ENCODE results near the gene DLGAP1.

The DLGAP1 gene

GRCh38 chr18:3848316-3848715 lies 606.8 kb downstream of the DLGAP1 start:
- H3K4me3 ChIP-seq (ENCODE audit: insufficient read depth, low read length, poor library complexity, severe bottlenecking): no peak overlapping the region
- H3K9me3 ChIP-seq (ENCODE audit: insufficient read depth, low read length): no peaks in the 10 kb centered on the region
- H4K20me1 ChIP-seq (ENCODE audit: low read depth, low read length): no peaks in the 10 kb centered on the region
- H3K9ac ChIP-seq (ENCODE audit: low read length): no peak overlapping the region
- H3K27ac ChIP-seq (ENCODE audit: low read depth, low read length): no peak overlapping the region
- H3K9me2 ChIP-seq (replicated peaks; ENCODE audit: insufficient read depth, low read length): no peaks in the 10 kb centered on the region
- H3K27me3 ChIP-seq (ENCODE audit: low read length): no peaks in the 10 kb centered on the region
- H3K36me3 ChIP-seq (ENCODE audit: low read length): no peaks in the 10 kb centered on the region
- H3K4me2 ChIP-seq (ENCODE audit: low read depth, low read length, poor library complexity, severe bottlenecking): no peak overlapping the region
- TF ChIP-seq EZH2phosphoT487 (conservative IDR thresholded peaks at IDR 0.05; ENCODE audit: low read length) (no peak), CTCF (IDR thresholded peaks at IDR 0.05; ENCODE audit: insufficient read depth, low read length, poor library complexity, severe bottlenecking) (no peak)
- no peaks in the 10 kb centered on the region for H3K79me2 ChIP-seq (ENCODE audit: insufficient read depth, low read length)
- no peak overlapping the region for H2AFZ ChIP-seq (ENCODE audit: low read depth, low read length, severe bottlenecking)
- no peaks in the 10 kb centered on the region for H3F3A ChIP-seq (ENCODE audit: insufficient read depth)

GRCh38 chr18:3845161-3845560 lies 609.9 kb downstream of the DLGAP1 start:
- TF ChIP-seq EZH2phosphoT487 (conservative IDR thresholded peaks at IDR 0.05; ENCODE audit: low read length) (no peak), CTCF (IDR thresholded peaks at IDR 0.05; ENCODE audit: insufficient read depth, low read length, poor library complexity, severe bottlenecking) (no peak)
- no peaks in the 10 kb centered on the region for H3K27me3 ChIP-seq (ENCODE audit: low read length)
- H3K4me2 ChIP-seq (ENCODE audit: low read depth, low read length, poor library complexity, severe bottlenecking): no peak overlapping the region
- no peaks in the 10 kb centered on the region for H4K20me1 ChIP-seq (ENCODE audit: low read depth, low read length)
- H3K79me2 ChIP-seq (ENCODE audit: insufficient read depth, low read length): no peaks in the 10 kb centered on the region
- H3K9me3 ChIP-seq (ENCODE audit: insufficient read depth, low read length): no peaks in the 10 kb centered on the region
- no peaks in the 10 kb centered on the region for H3K36me3 ChIP-seq (ENCODE audit: low read length)
- H2AFZ ChIP-seq (ENCODE audit: low read depth, low read length, severe bottlenecking): no peak overlapping the region
- no peak overlapping the region for H3K9ac ChIP-seq (ENCODE audit: low read length)
- H3K4me3 ChIP-seq (ENCODE audit: insufficient read depth, low read length, poor library complexity, severe bottlenecking): no peak overlapping the region
- no peak overlapping the region for H3K27ac ChIP-seq (ENCODE audit: low read depth, low read length)
- H3K9me2 ChIP-seq (replicated peaks; ENCODE audit: insufficient read depth, low read length): no peaks in the 10 kb centered on the region
- no peaks in the 10 kb centered on the region for H3F3A ChIP-seq (ENCODE audit: insufficient read depth)

GRCh38 chr18:3842844-3843243 lies 612.3 kb downstream of the DLGAP1 start:
- H3K36me3 ChIP-seq (ENCODE audit: low read length): no peaks in the 10 kb centered on the region
- H3K27ac ChIP-seq (ENCODE audit: low read depth, low read length): no peak overlapping the region
- no peaks in the 10 kb centered on the region for H4K20me1 ChIP-seq (ENCODE audit: low read depth, low read length)
- H3K27me3 ChIP-seq (ENCODE audit: low read length): no peaks in the 10 kb centered on the region
- no peak overlapping the region for H2AFZ ChIP-seq (ENCODE audit: low read depth, low read length, severe bottlenecking)
- H3K4me3 ChIP-seq (ENCODE audit: insufficient read depth, low read length, poor library complexity, severe bottlenecking): no peak overlapping the region
- TF ChIP-seq EZH2phosphoT487 (conservative IDR thresholded peaks at IDR 0.05; ENCODE audit: low read length) (no peak), CTCF (IDR thresholded peaks at IDR 0.05; ENCODE audit: insufficient read depth, low read length, poor library complexity, severe bottlenecking) (no peak)
- H3K9me3 ChIP-seq (ENCODE audit: insufficient read depth, low read length): no peaks in the 10 kb centered on the region
- H3K79me2 ChIP-seq (ENCODE audit: insufficient read depth, low read length): no peaks in the 10 kb centered on the region
- H3K9ac ChIP-seq (ENCODE audit: low read length): no peak overlapping the region
- no peak overlapping the region for H3K4me2 ChIP-seq (ENCODE audit: low read depth, low read length, poor library complexity, severe bottlenecking)
- no peaks in the 10 kb centered on the region for H3K9me2 ChIP-seq (replicated peaks; ENCODE audit: insufficient read depth, low read length)
- no peaks in the 10 kb centered on the region for H3F3A ChIP-seq (ENCODE audit: insufficient read depth)
